ENCODE results near the gene CCDC27. TPM values are rescaled to one million over a fixed set of nuclear protein-coding genes. Genes with fewer than 3 reads are reported as not detected.

The CCDC27 gene
- total and polyA plus RNA-seq, 2 of the 8 experiments (the other 6 are each of a cell fraction or from before 2014, with no cell fraction given) = 0.15 TPM; not detected in 1

GRCh38 chr1:3772715-3773571, 20.7 kb downstream of the CCDC27 start, which contains the start of gene SMIM1:
SMIM1 (plus strand) TSS chr1:3772749; CDS start chr1:3775374, 2,625 bp downstream.
- H3K9ac ChIP-seq (replicated peaks in 1 of 4; ENCODE audit: extremely low read depth in 1 of 4, low read depth in 3 of 4, low read length in 3 of 4) = peak within 1 kb of the TSS in 2 of 4 experiments; percentile 23 to 29; a peak in 3 of 7 replicates
- DNase-seq (ENCODE audit: low read depth in 1 of 2, low spot score in 2 of 2) (no peak), FAIRE-seq (no peak)
- H3K79me1 ChIP-seq (ENCODE audit: low read depth, low read length) = no peaks in the 10 kb centered on the region; the same call in 1 of the 2 replicates
- H3K27me3 ChIP-seq (replicated peaks in 1 of 4; ENCODE audit: control insufficient read depth in 3 of 4, extremely low read depth in 1 of 4, insufficient read depth in 3 of 4, low read length in 3 of 4) = no peaks in the 10 kb centered on the region
- peaks cover 11% of the 10 kb centered on the region; the same call in 1 of the 2 replicates for H3K23me2 ChIP-seq (ENCODE audit: low read depth, low read length)
- H2BK15ac ChIP-seq (ENCODE audit: low read length) = peak within 1 kb of the TSS; percentile 72; the same call in 1 of the 2 replicates
- peak within 1 kb of the TSS; percentile 58 for H4K8ac ChIP-seq (ENCODE audit: extremely low read depth, insufficient read depth, low read length)
- peak within 1 kb of the TSS; percentile 39; the same call in 1 of the 2 replicates for H2AK5ac ChIP-seq (ENCODE audit: low read depth, low read length)
- H3K36me3 ChIP-seq (ENCODE audit: control insufficient read depth in 2 of 4, insufficient read depth in 4 of 4, low read length in 3 of 4) = no peaks in the 10 kb centered on the region
- H3K18ac ChIP-seq (ENCODE audit: extremely low read depth, low read length) = peak within 1 kb of the TSS; percentile 32
- POLR2A ChIA-PET (ENCODE audit: partially characterized antibody) = interaction anchor here (1.2 kb wide), 1 partner anchor 15 kb away, joined by 4 read pairs; no protein-coding TSS in a partner anchor
- H3K4me2 ChIP-seq (ENCODE audit: insufficient read depth in 1 of 2, low read depth in 2 of 2, low read length in 2 of 2) = peak within 1 kb of the TSS; percentile 76 to 95
- H2BK12ac ChIP-seq (ENCODE audit: low read depth, low read length) = 0 out of 2 replicates have a peak within 1 kb of the TSS, but pooled peaks have one; percentile 9
- CTCF ChIA-PET (ENCODE audit: partially characterized antibody) = interaction anchor here (1.1 to 2.5 kb wide), 4 partner anchors 12 to 77 kb away, joined by 3 to 8 read pairs (median 6); partner anchors contain the start of gene LRRC47
- no peak within 1 kb of the TSS for H2BK120ac ChIP-seq (replicated peaks; ENCODE audit: low read depth, low read length)
- no peak within 1 kb of the TSS for H2BK20ac ChIP-seq (ENCODE audit: low read length)
- 42% methylated on average over 31 of the region's 55 CpGs; no CpG with 5 or more reads in 1 of the 2 experiments for WGBS, 2 experiments (ENCODE audit: extremely low coverage in 1 of 2, insufficient coverage in 1 of 2, insufficient read length in 1 of 2, insufficient replicate concordance in 2 of 2, low coverage in 1 of 2, low lambda C conversion rate in 2 of 2, missing lambda C conversion rate in 1 of 2)
- TF ChIP-seq TBP (IDR thresholded peaks at IDR 0.05; ENCODE audit: low read depth, low read length) (no peak), CBX8 (IDR thresholded peaks at IDR 0.05; ENCODE audit: borderline replicate concordance, low read depth, low read length) (no peak), BRCA1 (IDR thresholded peaks at IDR 0.05; ENCODE audit: low read depth, low read length) (no peak), KDM4A (IDR thresholded peaks at IDR 0.05; ENCODE audit: low read depth, low read length, severe bottlenecking) (peak; percentile 68), PHF8 (conservative IDR thresholded peaks at IDR 0.05; ENCODE audit: low read depth, low read length) (peak; percentile 2; the same call in 1 of the 2 replicates), JUND (IDR thresholded peaks at IDR 0.05; ENCODE audit: low read length) (no peak), CHD1 (IDR thresholded peaks at IDR 0.05; ENCODE audit: low read depth, low read length) (no peak), MAFK (IDR thresholded peaks at IDR 0.05; ENCODE audit: low read depth, low read length) (no peak), TEAD4 (IDR thresholded peaks at IDR 0.05; ENCODE audit: low read depth, low read length) (no peak), NANOG (IDR thresholded peaks at IDR 0.05; ENCODE audit: insufficient read depth, low read depth, low read length, poor library complexity, severe bottlenecking) (no peak), RFX5 (IDR thresholded peaks at IDR 0.05; ENCODE audit: borderline replicate concordance, low read depth, low read length) (no peak)
- peak within 1 kb of the TSS; percentile 66; the same call in 1 of the 2 replicates for H2AFZ ChIP-seq (ENCODE audit: low read length)
- no peak within 1 kb of the TSS for H3K27ac ChIP-seq (ENCODE audit: low read depth, low read length)
- no peak within 1 kb of the TSS for H3K14ac ChIP-seq (ENCODE audit: insufficient read length)
- no peaks in the 10 kb centered on the region for H3K9me3 ChIP-seq (ENCODE audit: insufficient read depth in 2 of 2, low read depth in 1 of 2, low read length in 1 of 2)
- H2BK5ac ChIP-seq (ENCODE audit: low read depth, low read length) = no peak within 1 kb of the TSS; the same call in 1 of the 2 replicates
- no peak within 1 kb of the TSS for H4K91ac ChIP-seq (replicated peaks; ENCODE audit: insufficient read length, low read length)
- H4K5ac ChIP-seq (ENCODE audit: insufficient read length, low read depth, low read length) = peak within 1 kb of the TSS; percentile 29
- H3K23ac ChIP-seq (ENCODE audit: insufficient read length) = no peak within 1 kb of the TSS
- H3K4me1 ChIP-seq (replicated peaks in 1 of 4; ENCODE audit: control insufficient read depth in 3 of 4, insufficient read depth in 4 of 4, low read length in 3 of 4) = peaks cover 0 to 35% (median 13%) of the 10 kb centered on the region in 4 experiments; a peak in 6 of 7 replicates
- peak within 1 kb of the TSS; percentile 72 for H3K4ac ChIP-seq (replicated peaks; ENCODE audit: insufficient read length, low read depth, low read length)
- H3K56ac ChIP-seq (replicated peaks; ENCODE audit: insufficient read length, low read depth, low read length) = peak within 1 kb of the TSS; percentile 59
- no peaks in the 10 kb centered on the region for H3K79me2 ChIP-seq (ENCODE audit: control insufficient read depth in 1 of 2, insufficient read depth in 2 of 2, low read length in 2 of 2)
- peak within 1 kb of the TSS; percentile 52 to 81 (median 56) for H3K4me3 ChIP-seq (ENCODE audit: extremely low read depth in 1 of 4, insufficient read depth in 2 of 4, low read depth in 3 of 4, low read length in 4 of 4)
- H4K20me1 ChIP-seq (replicated peaks in 1 of 2; ENCODE audit: control insufficient read depth in 1 of 2, insufficient read depth in 2 of 2, low read length in 2 of 2) = peaks cover 2 to 9% of the 10 kb centered on the region in 2 experiments

All from H1 (cell line).